Measurements from ENCODE around the gene EZR. TPM values are rescaled to one million over a fixed set of nuclear protein-coding genes. Genes with fewer than 3 reads are reported as not detected.

EZR gene
- polyA plus RNA-seq, 4 donors = 172 to 755 (median 479) TPM

- Histone ChIP-seq H3K4me1 (ENCODE audit: control insufficient read depth in 3 of 3, insufficient read depth in 2 of 3, low read depth in 1 of 3, low read length in 2 of 3) (peaks cover 0 to 34% (median 0%) of the 10 kb centered on the region in 3 donors), H3K27me3 (ENCODE audit: control insufficient read depth in 3 of 3, insufficient read depth in 3 of 3, low read length in 3 of 3) (no peaks in the 10 kb centered on the region), H3K36me3 (ENCODE audit: control insufficient read depth in 3 of 3, insufficient read depth in 2 of 3, low read depth in 1 of 3, low read length in 3 of 3) (peaks cover 20 to 96% (median 64%) of the 10 kb centered on the region in 3 donors), H3K4me3 (ENCODE audit: low read depth in 1 of 3, low read length in 3 of 3) (no peak overlapping the region), H3K9me3 (ENCODE audit: control insufficient read depth in 2 of 2, insufficient read depth in 1 of 2, low read depth in 1 of 2, low read length in 1 of 2) (no peaks in the 10 kb centered on the region), H3K27ac (ENCODE audit: low read depth in 1 of 3, low read length in 2 of 3) (peak overlapping the region in 1 of 3 donors; percentile 22)
- WGBS, 3 donors = 89 to 94% (median 93%) methylated on average over 18 of the region's 18 CpGs
- DNase-seq (no peak), FAIRE-seq (no peak)
These were observed 49.3 kb downstream of the EZR start for GRCh38 chr6:158769771-158770432.

- Histone ChIP-seq H3K27me3 (ENCODE audit: control insufficient read depth in 3 of 3, insufficient read depth in 3 of 3, low read length in 3 of 3) (no peaks in the 10 kb centered on the region), H3K27ac (ENCODE audit: low read depth in 1 of 3, low read length in 2 of 3) (no peak overlapping the region), H3K36me3 (ENCODE audit: control insufficient read depth in 3 of 3, insufficient read depth in 2 of 3, low read depth in 1 of 3, low read length in 3 of 3) (peaks cover 21 to 99% (median 62%) of the 10 kb centered on the region in 3 donors), H3K4me1 (ENCODE audit: control insufficient read depth in 3 of 3, insufficient read depth in 2 of 3, low read depth in 1 of 3, low read length in 2 of 3) (peaks cover 0 to 33% (median 0%) of the 10 kb centered on the region in 3 donors), H3K4me3 (ENCODE audit: low read depth in 1 of 3, low read length in 3 of 3) (no peak overlapping the region), H3K9me3 (ENCODE audit: control insufficient read depth in 2 of 2, insufficient read depth in 1 of 2, low read depth in 1 of 2, low read length in 1 of 2) (no peaks in the 10 kb centered on the region)
- DNase-seq (no peak), FAIRE-seq (no peak)
- WGBS, 3 donors = 91 to 95% (median 92%) methylated on average over 13 of the region's 13 CpGs
These were observed 49.9 kb downstream of the EZR start for GRCh38 chr6:158769234-158769770.

DNA sequence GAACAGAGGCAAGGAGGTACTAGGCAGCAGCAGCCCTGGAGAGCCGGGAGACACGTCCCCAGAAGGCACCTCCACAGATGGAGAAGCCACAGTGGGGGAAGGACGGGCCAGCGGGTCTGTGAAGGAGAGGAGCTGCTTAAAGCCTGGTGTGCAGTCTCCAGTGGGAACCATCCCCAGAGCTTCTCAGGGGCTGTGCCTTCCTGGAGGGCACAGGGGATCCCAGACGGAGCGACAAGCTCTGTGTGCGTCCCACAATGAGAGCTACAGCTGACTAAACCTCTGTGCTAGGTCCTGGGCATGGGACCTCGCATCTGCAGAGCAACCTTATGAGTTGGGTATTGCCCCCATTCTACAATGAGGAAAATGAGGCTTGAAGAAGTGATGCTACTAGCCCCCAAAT lies 50.7 kb downstream of the EZR start:
- FAIRE-seq (no peak), DNase-seq (no peak)
- peaks cover 0 to 30% (median 0%) of the 10 kb centered on the region in 3 donors for H3K4me1 ChIP-seq (ENCODE audit: control insufficient read depth in 3 of 3, insufficient read depth in 2 of 3, low read depth in 1 of 3, low read length in 2 of 3)
- WGBS, 3 donors = 87 to 92% (median 89%) methylated on average over 8 of the region's 8 CpGs
- no peak overlapping the region for H3K27ac ChIP-seq (ENCODE audit: low read depth in 1 of 3, low read length in 2 of 3)
- peaks cover 26 to 97% (median 59%) of the 10 kb centered on the region in 3 donors for H3K36me3 ChIP-seq (ENCODE audit: control insufficient read depth in 3 of 3, insufficient read depth in 2 of 3, low read depth in 1 of 3, low read length in 3 of 3)
- H3K9me3 ChIP-seq (ENCODE audit: control insufficient read depth in 2 of 2, insufficient read depth in 1 of 2, low read depth in 1 of 2, low read length in 1 of 2) = no peaks in the 10 kb centered on the region
- H3K4me3 ChIP-seq (ENCODE audit: low read depth in 1 of 3, low read length in 3 of 3) = no peak overlapping the region
- no peaks in the 10 kb centered on the region for H3K27me3 ChIP-seq (ENCODE audit: control insufficient read depth in 3 of 3, insufficient read depth in 3 of 3, low read length in 3 of 3)

- Histone ChIP-seq H3K4me3 (ENCODE audit: low read depth in 1 of 3, low read length in 3 of 3) (no peak overlapping the region), H3K36me3 (ENCODE audit: control insufficient read depth in 3 of 3, insufficient read depth in 2 of 3, low read depth in 1 of 3, low read length in 3 of 3) (peaks cover 26 to 96% (median 57%) of the 10 kb centered on the region in 3 donors), H3K4me1 (ENCODE audit: control insufficient read depth in 3 of 3, insufficient read depth in 2 of 3, low read depth in 1 of 3, low read length in 2 of 3) (peaks cover 0 to 30% (median 0%) of the 10 kb centered on the region in 3 donors), H3K27me3 (ENCODE audit: control insufficient read depth in 3 of 3, insufficient read depth in 3 of 3, low read length in 3 of 3) (no peaks in the 10 kb centered on the region), H3K27ac (ENCODE audit: low read depth in 1 of 3, low read length in 2 of 3) (no peak overlapping the region), H3K9me3 (ENCODE audit: control insufficient read depth in 2 of 2, insufficient read depth in 1 of 2, low read depth in 1 of 2, low read length in 1 of 2) (peaks cover 0 to 2% of the 10 kb centered on the region in 2 donors)
- DNase-seq = no peak
- FAIRE-seq = no peak
- 86 to 94% (median 91%) methylated on average over 6 of the region's 6 CpGs for WGBS, 3 donors
These were observed 51.5 kb downstream of the EZR start for GRCh38 chr6:158767709-158768108.

- peaks cover 24 to 88% (median 52%) of the 10 kb centered on the region in 3 donors for H3K36me3 ChIP-seq (ENCODE audit: control insufficient read depth in 3 of 3, insufficient read depth in 2 of 3, low read depth in 1 of 3, low read length in 3 of 3)
- DNase-seq = no peak
- 92 to 94% (median 93%) methylated on average over 38 of the region's 38 CpGs for WGBS, 3 donors
- H3K9me3 ChIP-seq (ENCODE audit: control insufficient read depth in 2 of 2, insufficient read depth in 1 of 2, low read depth in 1 of 2, low read length in 1 of 2) = peaks cover 0 to 10% of the 10 kb centered on the region in 2 donors
- FAIRE-seq = no peak
- peaks cover 0 to 24% (median 0%) of the 10 kb centered on the region in 3 donors for H3K4me1 ChIP-seq (ENCODE audit: control insufficient read depth in 3 of 3, insufficient read depth in 2 of 3, low read depth in 1 of 3, low read length in 2 of 3)
- no peaks in the 10 kb centered on the region for H3K27me3 ChIP-seq (ENCODE audit: control insufficient read depth in 3 of 3, insufficient read depth in 3 of 3, low read length in 3 of 3)
- no peak overlapping the region for H3K4me3 ChIP-seq (ENCODE audit: low read depth in 1 of 3, low read length in 3 of 3)
- no peak overlapping the region for H3K27ac ChIP-seq (ENCODE audit: low read depth in 1 of 3, low read length in 2 of 3)
These were observed 52.3 kb downstream of the EZR start for GRCh38 chr6:158766621-158767455.

DNA sequence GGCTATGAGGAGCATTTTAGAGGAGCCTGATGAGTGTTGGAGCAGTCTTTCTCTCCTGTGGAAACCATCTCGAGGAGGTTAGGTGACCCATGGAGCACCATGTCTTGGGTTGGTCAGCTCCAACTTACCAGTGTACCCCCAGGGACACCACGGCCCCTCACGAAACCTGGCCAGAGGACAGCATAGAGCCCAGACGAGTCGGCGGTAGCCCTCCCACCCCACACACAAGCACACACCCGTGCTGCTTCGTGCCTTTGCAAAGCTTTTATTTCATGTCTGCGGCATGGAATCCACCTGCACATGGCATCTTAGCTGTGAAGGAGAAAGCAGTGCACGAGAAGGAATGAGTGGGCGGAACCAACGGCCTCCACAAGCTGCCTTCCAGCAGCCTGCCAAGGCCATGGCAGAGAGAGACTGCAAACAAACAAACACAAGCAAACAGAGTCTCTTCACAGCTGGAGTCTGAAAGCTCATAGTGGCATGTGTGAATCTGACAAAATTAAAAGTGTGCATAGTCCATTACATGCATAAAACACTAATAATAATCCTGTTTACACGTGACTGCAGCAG lies 53.6 kb downstream of the EZR start:
- Histone ChIP-seq H3K36me3 (ENCODE audit: control insufficient read depth in 3 of 3, insufficient read depth in 2 of 3, low read depth in 1 of 3, low read length in 3 of 3) (peaks cover 21 to 78% (median 42%) of the 10 kb centered on the region in 3 donors), H3K9me3 (ENCODE audit: control insufficient read depth in 2 of 2, insufficient read depth in 1 of 2, low read depth in 1 of 2, low read length in 1 of 2) (peaks cover 0 to 16% of the 10 kb centered on the region in 2 donors), H3K4me3 (ENCODE audit: low read depth in 1 of 3, low read length in 3 of 3) (no peak overlapping the region), H3K27me3 (ENCODE audit: control insufficient read depth in 3 of 3, insufficient read depth in 3 of 3, low read length in 3 of 3) (no peaks in the 10 kb centered on the region), H3K27ac (ENCODE audit: low read depth in 1 of 3, low read length in 2 of 3) (no peak overlapping the region), H3K4me1 (ENCODE audit: control insufficient read depth in 3 of 3, insufficient read depth in 2 of 3, low read depth in 1 of 3, low read length in 2 of 3) (peaks cover 0 to 14% (median 0%) of the 10 kb centered on the region in 3 donors)
- FAIRE-seq = no peak
- DNase-seq = no peak
- WGBS, 3 donors = 84 to 88% (median 85%) methylated on average over 13 of the region's 13 CpGs

DNA sequence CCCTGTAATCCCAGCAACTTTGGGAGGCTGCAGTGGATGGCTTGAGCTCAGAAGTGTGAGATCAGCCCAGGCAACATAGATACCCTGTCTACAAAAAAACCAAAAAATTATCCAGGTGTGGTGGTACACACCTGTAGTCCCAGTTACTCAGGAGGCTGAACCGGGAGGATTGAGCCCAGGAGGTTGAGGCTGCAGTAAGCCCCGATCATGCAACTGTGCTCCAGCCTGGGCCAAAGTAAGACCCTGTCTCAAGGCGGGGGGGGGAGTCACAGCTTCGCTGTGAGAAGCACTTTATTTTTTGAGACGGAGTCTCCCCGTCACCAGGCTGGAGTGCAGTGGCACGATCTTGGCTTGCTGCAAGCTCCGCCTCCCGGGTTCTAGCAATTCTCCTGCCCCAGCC lies 54.2 kb downstream of the EZR start:
- H3K27ac ChIP-seq (ENCODE audit: low read depth in 1 of 3, low read length in 2 of 3) = peak overlapping the region in 1 of 3 donors; percentile 18
- DNase-seq (no peak), FAIRE-seq (no peak)
- H3K27me3 ChIP-seq (ENCODE audit: control insufficient read depth in 3 of 3, insufficient read depth in 3 of 3, low read length in 3 of 3) = no peaks in the 10 kb centered on the region
- peaks cover 0 to 14% (median 0%) of the 10 kb centered on the region in 3 donors for H3K4me1 ChIP-seq (ENCODE audit: control insufficient read depth in 3 of 3, insufficient read depth in 2 of 3, low read depth in 1 of 3, low read length in 2 of 3)
- H3K4me3 ChIP-seq (ENCODE audit: low read depth in 1 of 3, low read length in 3 of 3) = no peak overlapping the region
- peaks cover 0 to 16% of the 10 kb centered on the region in 2 donors for H3K9me3 ChIP-seq (ENCODE audit: control insufficient read depth in 2 of 2, insufficient read depth in 1 of 2, low read depth in 1 of 2, low read length in 1 of 2)
- 94 to 96% (median 95%) methylated on average over 9 of the region's 9 CpGs for WGBS, 3 donors
- peaks cover 23 to 71% (median 38%) of the 10 kb centered on the region in 3 donors for H3K36me3 ChIP-seq (ENCODE audit: control insufficient read depth in 3 of 3, insufficient read depth in 2 of 3, low read depth in 1 of 3, low read length in 3 of 3)
